Measurements from ENCODE around the gene MPC2. TPM values are rescaled to one million over a fixed set of nuclear protein-coding genes. Genes with fewer than 3 reads are reported as not detected.
A peak's percentile ranks its signal among the peaks of the same experiment; 100 is the strongest.

Gene MPC2
- total and polyA plus RNA-seq, 7 experiments from 2014 or later = 28.0 to 86.9 (median 35.1) TPM

- H3K27me3 Mint-ChIP-seq = no peaks in the 10 kb centered on the region
- POLR2A ChIA-PET = interaction anchor here (2.4 kb wide), 1 partner anchor 14 kb away, joined by 8 read pairs; the partner anchor contains the start of genes DCAF6 and MPC2
- no peak overlapping the region for H3K27ac Mint-ChIP-seq
- Histone ChIP-seq H3K27me3 (ENCODE audit: control insufficient read depth in 2 of 2, insufficient read depth in 2 of 2, low read length in 2 of 2) (no peaks in the 10 kb centered on the region), H3K4me3 (ENCODE audit: low read length) (no peak overlapping the region), H3K27ac (ENCODE audit: low read depth, low read length) (no peak overlapping the region), H3K9me3 (ENCODE audit: control insufficient read depth in 2 of 3, low read length in 3 of 3) (no peaks in the 10 kb centered on the region), H3K36me3 (ENCODE audit: control insufficient read depth in 2 of 3, insufficient read depth in 3 of 3, low read length in 3 of 3) (peaks cover 0 to 9% (median 0%) of the 10 kb centered on the region in 3 experiments), H3K4me1 (ENCODE audit: control insufficient read depth in 2 of 2, insufficient read depth in 2 of 2, low read length in 2 of 2) (peaks cover 0 to 8% of the 10 kb centered on the region in 2 donors)
- CTCF ChIA-PET = interaction anchor here (1.2 kb wide), 1 partner anchor 14 kb away, joined by 3 read pairs; no protein-coding TSS in a partner anchor
- no peak overlapping the region for H3K4me3 Mint-ChIP-seq
- ATAC-seq (no peak), DNase-seq (no peak)
- peaks cover 28 to 56% (median 41%) of the 10 kb centered on the region in 7 donors for H3K4me1 Mint-ChIP-seq
- intact Hi-C loops (cut with micrococcal nuclease) = no loop called here
- H3K9me3 Mint-ChIP-seq = peaks cover 0 to 2% (median 0%) of the 10 kb centered on the region in 11 donors
- H3K36me3 Mint-ChIP-seq = peaks cover 6 to 43% (median 22%) of the 10 kb centered on the region in 5 donors
These were observed 12.9 kb upstream of the MPC2 start for GRCh38 chr1:167949785-167950184.

DNA sequence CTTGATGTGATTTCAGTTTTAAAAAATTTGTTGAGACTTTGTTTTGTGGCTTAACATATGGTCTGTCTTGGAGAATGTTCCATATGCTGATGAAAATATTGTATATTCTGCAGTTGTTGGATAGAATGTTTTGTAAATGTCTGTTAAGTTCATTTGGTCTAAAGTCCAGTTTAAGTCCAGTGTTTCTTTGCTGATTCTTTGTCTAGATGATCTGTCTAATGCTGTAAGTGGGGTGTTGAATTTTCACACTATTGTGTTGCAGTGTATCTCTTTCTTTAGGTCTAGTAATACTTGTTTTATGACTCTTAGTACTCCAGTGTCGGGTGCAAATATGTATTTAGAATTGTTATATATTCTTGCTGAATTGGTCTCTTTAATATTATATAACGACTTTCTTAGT, 10.9 kb upstream of the MPC2 start:
- peaks cover 6 to 40% (median 23%) of the 10 kb centered on the region in 5 donors for H3K36me3 Mint-ChIP-seq
- CTCF ChIA-PET = no interaction called here
- H3K4me3 ChIP-seq (ENCODE audit: low read length) = no peak overlapping the region
- no peaks in the 10 kb centered on the region for H3K27me3 ChIP-seq (ENCODE audit: control insufficient read depth in 2 of 2, insufficient read depth in 2 of 2, low read length in 2 of 2)
- no peak for DNase-seq
- POLR2A ChIA-PET = interaction anchor here (2.4 kb wide), 1 partner anchor 12 kb away, joined by 8 read pairs; the partner anchor contains the start of genes DCAF6 and MPC2
- no peak for ATAC-seq
- no peak overlapping the region for H3K27ac ChIP-seq (ENCODE audit: low read depth, low read length)
- no peaks in the 10 kb centered on the region for H3K9me3 ChIP-seq (ENCODE audit: control insufficient read depth in 2 of 3, low read length in 3 of 3)
- intact Hi-C loops (cut with micrococcal nuclease) = loop anchor here in 1 of 2 donors (1.0 kb wide), 1 partner anchor 9 kb away; no protein-coding TSS in a partner anchor
- H3K27me3 Mint-ChIP-seq = no peaks in the 10 kb centered on the region
- peak overlapping the region in 5 of 10 donors; percentile 3 to 40 (median 10) for H3K4me3 Mint-ChIP-seq
- H3K4me1 Mint-ChIP-seq = peaks cover 32 to 65% (median 51%) of the 10 kb centered on the region in 7 donors
- H3K36me3 ChIP-seq (ENCODE audit: control insufficient read depth in 2 of 3, insufficient read depth in 3 of 3, low read length in 3 of 3) = peaks cover 0 to under 1% (median 0%) of the 10 kb centered on the region in 3 experiments
- peaks cover 0 to 8% of the 10 kb centered on the region in 2 donors for H3K4me1 ChIP-seq (ENCODE audit: control insufficient read depth in 2 of 2, insufficient read depth in 2 of 2, low read length in 2 of 2)
- H3K27ac Mint-ChIP-seq = peak overlapping the region in 1 of 9 donors; percentile 29
- peaks cover 0 to 5% (median 2%) of the 10 kb centered on the region in 11 donors for H3K9me3 Mint-ChIP-seq

GRCh38 chr1:167943541-167943940, 6.7 kb upstream of the MPC2 start:
- DNase-seq = no peak
- POLR2A ChIA-PET = no interaction called here
- Mint-ChIP-seq H3K4me1 (peaks cover 27 to 67% (median 54%) of the 10 kb centered on the region in 7 donors), H3K36me3 (peaks cover 0 to 36% (median 22%) of the 10 kb centered on the region in 5 donors), H3K27me3 (no peaks in the 10 kb centered on the region), H3K27ac (no peak overlapping the region), H3K4me3 (no peak overlapping the region), H3K9me3 (peaks cover 0 to 5% (median 2%) of the 10 kb centered on the region in 11 donors)
- CTCF ChIA-PET = no interaction called here
- peaks cover 1 to 8% of the 10 kb centered on the region in 2 donors for H3K4me1 ChIP-seq (ENCODE audit: control insufficient read depth in 2 of 2, insufficient read depth in 2 of 2, low read length in 2 of 2)
- intact Hi-C loops (cut with micrococcal nuclease) = no loop called here
- no peaks in the 10 kb centered on the region for H3K36me3 ChIP-seq (ENCODE audit: control insufficient read depth in 2 of 3, insufficient read depth in 3 of 3, low read length in 3 of 3)
- no peaks in the 10 kb centered on the region for H3K9me3 ChIP-seq (ENCODE audit: control insufficient read depth in 2 of 3, low read length in 3 of 3)
- no peak overlapping the region for H3K27ac ChIP-seq (ENCODE audit: low read depth, low read length)
- H3K4me3 ChIP-seq (ENCODE audit: low read length) = no peak overlapping the region
- no peak for ATAC-seq
- H3K27me3 ChIP-seq (ENCODE audit: control insufficient read depth in 2 of 2, insufficient read depth in 2 of 2, low read length in 2 of 2) = no peaks in the 10 kb centered on the region

DNA sequence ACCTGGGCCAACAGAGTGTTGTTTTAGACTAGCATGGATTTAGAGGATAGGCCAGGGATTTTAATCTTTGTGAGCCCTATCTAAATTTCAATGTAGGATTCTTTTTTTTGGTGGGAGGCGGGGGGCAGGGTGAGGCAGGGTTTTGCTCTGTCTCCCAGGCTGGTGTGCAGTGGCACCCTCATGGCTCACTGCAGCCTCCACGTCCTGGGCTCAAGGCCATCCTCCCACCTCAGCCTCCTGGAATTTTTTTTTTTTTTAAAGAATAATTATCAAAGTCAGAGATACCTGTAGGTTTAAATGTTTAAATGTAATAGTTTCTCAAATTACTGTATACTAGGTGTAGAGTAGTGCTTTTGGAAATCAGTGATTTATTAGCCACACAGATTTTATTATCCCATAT, 3.4 kb upstream of the MPC2 start:
- no peak overlapping the region for H3K27ac ChIP-seq (ENCODE audit: low read depth, low read length)
- ChIA-PET POLR2A (interaction anchor here (0.7 kb wide), 1 partner anchor 9 kb away, joined by 6 read pairs; no protein-coding TSS in a partner anchor), CTCF (interaction anchor here (0.6 kb wide), 1 partner anchor 49 kb away, joined by 4 read pairs; no protein-coding TSS in a partner anchor)
- Mint-ChIP-seq H3K36me3 (peaks cover 0 to 26% (median 23%) of the 10 kb centered on the region in 5 donors), H3K4me3 (no peak overlapping the region), H3K9me3 (peaks cover 0 to 9% (median 2%) of the 10 kb centered on the region in 11 donors), H3K27ac (peak overlapping the region in 1 of 9 donors; percentile 14), H3K27me3 (no peaks in the 10 kb centered on the region), H3K4me1 (peaks cover 19 to 51% (median 37%) of the 10 kb centered on the region in 7 donors)
- intact Hi-C loops (cut with micrococcal nuclease) = no loop called here
- peaks cover 0 to 12% (median 0%) of the 10 kb centered on the region in 3 experiments for H3K36me3 ChIP-seq (ENCODE audit: control insufficient read depth in 2 of 3, insufficient read depth in 3 of 3, low read length in 3 of 3)
- peaks cover 7 to 10% of the 10 kb centered on the region in 2 donors for H3K4me1 ChIP-seq (ENCODE audit: control insufficient read depth in 2 of 2, insufficient read depth in 2 of 2, low read length in 2 of 2)
- H3K9me3 ChIP-seq (ENCODE audit: control insufficient read depth in 2 of 3, low read length in 3 of 3) = no peaks in the 10 kb centered on the region
- no peak for DNase-seq
- H3K4me3 ChIP-seq (ENCODE audit: low read length) = no peak overlapping the region
- no peaks in the 10 kb centered on the region for H3K27me3 ChIP-seq (ENCODE audit: control insufficient read depth in 2 of 2, insufficient read depth in 2 of 2, low read length in 2 of 2)
- ATAC-seq = no peak

- peaks cover 26 to 58% (median 41%) of the 10 kb centered on the region in 7 donors for H3K4me1 Mint-ChIP-seq
These were observed 1.3 kb upstream of the MPC2 start for GRCh38 chr1:167938080-167938636.

GRCh38 chr1:167937709-167938010, 788 bp upstream of the MPC2 start:
- no peak for ATAC-seq
- peak overlapping the region; percentile 86 to 100 (median 95) for H3K27ac Mint-ChIP-seq
- peaks cover 29 to 61% (median 45%) of the 10 kb centered on the region in 7 donors for H3K4me1 Mint-ChIP-seq
- intact Hi-C loops (cut with micrococcal nuclease) = loop anchor here (1.0 to 10.0 kb wide), 15 partner anchors 10 to 1857 kb away; partner anchors contain the start of genes SFT2D2 (in 2 of the 2), ATP1B1 (in 1 of the 2), CREG1 (in 1 of the 2) and METTL18 (in 1 of the 2)
- H3K36me3 ChIP-seq (ENCODE audit: control insufficient read depth in 2 of 3, insufficient read depth in 3 of 3, low read length in 3 of 3) = peaks cover 0 to 12% (median 0%) of the 10 kb centered on the region in 3 experiments
- DNase-seq = no peak
- no peaks in the 10 kb centered on the region for H3K9me3 ChIP-seq (ENCODE audit: control insufficient read depth in 2 of 3, low read length in 3 of 3)
- peak overlapping the region; percentile 89 for H3K4me3 ChIP-seq (ENCODE audit: low read length)
- H3K9me3 Mint-ChIP-seq = peaks cover 0 to 5% (median 0%) of the 10 kb centered on the region in 11 donors
- ChIA-PET POLR2A (interaction anchor here (0.6 to 2.4 kb wide), 4 partner anchors 32 to 1857 kb away, joined by 3 to 6 read pairs (median 3); partner anchors contain the start of gene METTL18), CTCF (no interaction called here)
- peak overlapping the region; percentile 89 for H3K27ac ChIP-seq (ENCODE audit: low read depth, low read length)
- H3K4me3 Mint-ChIP-seq = peak overlapping the region; percentile 90 to 99 (median 96)
- H3K4me1 ChIP-seq (ENCODE audit: control insufficient read depth in 2 of 2, insufficient read depth in 2 of 2, low read length in 2 of 2) = peaks cover 18 to 31% of the 10 kb centered on the region in 2 donors
- H3K27me3 Mint-ChIP-seq = no peaks in the 10 kb centered on the region
- peaks cover 0 to 10% (median 7%) of the 10 kb centered on the region in 5 donors for H3K36me3 Mint-ChIP-seq
- H3K27me3 ChIP-seq (ENCODE audit: control insufficient read depth in 2 of 2, insufficient read depth in 2 of 2, low read length in 2 of 2) = no peaks in the 10 kb centered on the region

More at GRCh38 chr1:167938080-167938636, 1.3 kb upstream of the MPC2 start:
- H3K4me3 ChIP-seq (ENCODE audit: low read length) = peak overlapping the region; percentile 89
- POLR2A ChIA-PET = interaction anchor here (0.6 to 1.3 kb wide), 3 partner anchors 32 to 670 kb away, joined by 3 read pairs; no protein-coding TSS in a partner anchor
- peak overlapping the region; percentile 89 for H3K27ac ChIP-seq (ENCODE audit: low read depth, low read length)
- CTCF ChIA-PET = no interaction called here
- intact Hi-C loops (cut with micrococcal nuclease) = loop anchor here (1.0 to 10.0 kb wide), 13 partner anchors 9 to 1549 kb away; partner anchors contain the start of genes SFT2D2 (in 2 of the 2), ATP1B1 (in 1 of the 2), CREG1 (in 1 of the 2) and POGK (in 1 of the 2)
- H3K27me3 ChIP-seq (ENCODE audit: control insufficient read depth in 2 of 2, insufficient read depth in 2 of 2, low read length in 2 of 2) = no peaks in the 10 kb centered on the region
- no peaks in the 10 kb centered on the region for H3K9me3 ChIP-seq (ENCODE audit: control insufficient read depth in 2 of 3, low read length in 3 of 3)
- no peak for ATAC-seq
- Mint-ChIP-seq H3K9me3 (peaks cover 0 to 5% (median 0%) of the 10 kb centered on the region in 11 donors), H3K27me3 (no peaks in the 10 kb centered on the region), H3K27ac (peak overlapping the region; percentile 49 to 99 (median 94)), H3K36me3 (peaks cover 0 to 10% (median 7%) of the 10 kb centered on the region in 5 donors), H3K4me3 (peak overlapping the region; percentile 90 to 99 (median 96))
- H3K4me1 ChIP-seq (ENCODE audit: control insufficient read depth in 2 of 2, insufficient read depth in 2 of 2, low read length in 2 of 2) = peaks cover 18 to 30% of the 10 kb centered on the region in 2 donors
- DNase-seq = no peak
- H3K36me3 ChIP-seq (ENCODE audit: control insufficient read depth in 2 of 3, insufficient read depth in 3 of 3, low read length in 3 of 3) = peaks cover 0 to 12% (median 0%) of the 10 kb centered on the region in 3 experiments
